Endothelial cell of umbilical vein (primary cell): ENCODE measurements around the gene ETFB. TPM values are rescaled to one million over a fixed set of nuclear protein-coding genes. Genes with fewer than 3 reads are reported as not detected.

Source experiments
- BruUV-seq: library from RNA; stranded (reverse); fragments of 400-500 nt; replicated peaks from 2 replicates; lab custom pipeline; 2021; lab: Mats Ljungman, UMichigan
- CTCF ChIA-PET: fragments of 300-600, 350-600 bp; sonication (Branson Sonifier 250); formaldehyde crosslinking; loops from one replicate; lab custom pipeline; 2021; ENCODE audit warnings: antibody characterized with exemption, inconsistent platforms; lab: Charles Lee
- POLR2A ChIA-PET: fragments of 300-600, 350-600 bp; sonication (Branson Sonifier 250); formaldehyde crosslinking; loops from one replicate; lab custom pipeline; 2021; ENCODE audit warnings: antibody characterized with exemption, inconsistent platforms; lab: Charles Lee
- DNase-seq: peaks from one replicate; pipeline ENCODE4 v3.0.0-alpha.2; 2011; ENCODE audit warnings: low read depth, low spot score
- FAIRE-seq: peaks from 2 replicates; lab custom pipeline; 2011; peaks lifted over from hg19 to GRCh38; lab: Jason Lieb, UNC
- H2AFZ ChIP-seq: 2 replicates; pipeline ENCODE4 v1.6.0; 2012; ENCODE audit warnings: low read depth, low read length, control low read depth, inconsistent platforms
- H3K27ac ChIP-seq: 2 replicates; pipeline ENCODE4 v1.5.1; 2011; ENCODE audit warnings: low read depth, mild to moderate bottlenecking, control low read depth, low read length, moderate library complexity; ENCODE audit not compliant: insufficient read depth
- H3K27me3 ChIP-seq, 2 experiments: 2 replicates each; pipeline versions ENCODE4 v1.6.0 to v1.6.1; 2011; ENCODE audit warnings: low read length in 2 of 2, mixed read lengths in 1 of 2; ENCODE audit not compliant: control insufficient read depth in 2 of 2, insufficient read depth in 2 of 2
- H3K36me3 ChIP-seq, 2 experiments: 2 replicates in 1 of 2; 3 replicates in 1 of 2; pipeline ENCODE4 v1.5.1; 2011; ENCODE audit warnings: low read length in 2 of 2, mild to moderate bottlenecking in 1 of 2, moderate library complexity in 1 of 2; ENCODE audit not compliant: control insufficient read depth in 2 of 2, insufficient read depth in 2 of 2; ENCODE audit errors: extremely low read depth in 1 of 2
- H3K4me1 ChIP-seq: 3 replicates; pipeline ENCODE4 v1.5.1; 2011; ENCODE audit warnings: mild to moderate bottlenecking, low read length; ENCODE audit not compliant: control insufficient read depth, insufficient read depth; ENCODE audit errors: extremely low read depth
- H3K4me2 ChIP-seq: 2 replicates; pipeline ENCODE4 v1.6.1; 2011; ENCODE audit warnings: low read length, control low read depth, mixed read lengths; ENCODE audit not compliant: insufficient read depth
- H3K4me3 ChIP-seq, 3 experiments: fragments of 200-600 bp in 1 of 3; sonication (generic), shearing (Covaris generic) in 1 of 3; replicated peaks in 1 of 3; 2 replicates each; pipeline ENCODE4 v1.5.1; 2011 to 2016; ENCODE audit warnings: control low read depth in 3 of 3, low read length in 3 of 3, mild to moderate bottlenecking in 2 of 3, inconsistent platforms in 1 of 3, low read depth in 1 of 3, moderate library complexity in 1 of 3; ENCODE audit not compliant: insufficient read depth in 1 of 3
- H3K79me2 ChIP-seq: 2 replicates; pipeline ENCODE4 v1.6.0; 2012; ENCODE audit warnings: low read length, inconsistent platforms; ENCODE audit not compliant: control insufficient read depth, insufficient read depth
- H3K9ac ChIP-seq: replicated peaks from 2 replicates; pipeline ENCODE3; 2011; ENCODE audit warnings: low read length, control low read depth; ENCODE audit not compliant: insufficient read depth; ENCODE audit errors: extremely low read depth
- H3K9me1 ChIP-seq: replicated peaks from 3 replicates; pipeline ENCODE4 v1.6.0; 2011; ENCODE audit warnings: mild to moderate bottlenecking, low read length; ENCODE audit not compliant: control insufficient read depth, insufficient read depth; ENCODE audit errors: extremely low read depth
- H3K9me3 ChIP-seq: replicated peaks from 2 replicates; pipeline ENCODE4 v1.5.1; 2012; ENCODE audit warnings: low read length, inconsistent platforms; ENCODE audit not compliant: control insufficient read depth, insufficient read depth
- H4K20me1 ChIP-seq: replicated peaks from 2 replicates; pipeline ENCODE3; 2011; ENCODE audit warnings: mild to moderate bottlenecking, low read length; ENCODE audit not compliant: control insufficient read depth, insufficient read depth; ENCODE audit errors: extremely low read depth
- CTCF ChIP-seq, 2 donors: IDR thresholded peaks; 1 replicate in 1 of 2; 2 replicates in 1 of 2; pipeline ENCODE4 v1.5.1; 2011; ENCODE audit warnings: low read length in 2 of 2, mild to moderate bottlenecking in 2 of 2, moderate library complexity in 2 of 2, control low read depth in 1 of 2, inconsistent platforms in 1 of 2, low read depth in 1 of 2; ENCODE audit not compliant: insufficient read depth in 1 of 2; ENCODE audit errors: extremely low read depth in 1 of 2
- EZH2 ChIP-seq: IDR thresholded peaks from 2 replicates; pipeline ENCODE4 v1.6.1; 2012; ENCODE audit warnings: borderline replicate concordance, low read depth, mild to moderate bottlenecking, moderate library complexity, low read length, inconsistent platforms; ENCODE audit not compliant: severe bottlenecking
- FOS ChIP-seq: IDR thresholded peaks from 2 replicates; pipeline ENCODE4 v1.6.1; 2011; ENCODE audit warnings: mild to moderate bottlenecking, low read length, moderate library complexity, borderline replicate concordance; ENCODE audit not compliant: insufficient read depth
- GATA2 ChIP-seq: IDR thresholded peaks from 2 replicates; pipeline ENCODE4 v1.7.0; 2011; ENCODE audit warnings: low read depth, mild to moderate bottlenecking, moderate library complexity, mixed read lengths, low read length; ENCODE audit not compliant: insufficient read length, insufficient read depth
- JUN ChIP-seq: IDR thresholded peaks from 2 replicates; pipeline ENCODE4 v1.6.1; 2011; ENCODE audit warnings: borderline replicate concordance, low read depth; ENCODE audit not compliant: insufficient read length, insufficient read depth
- MAX ChIP-seq: IDR thresholded peaks from 2 replicates; pipeline ENCODE4 v1.6.1; 2011; ENCODE audit not compliant: insufficient read depth, insufficient read length
- MYC ChIP-seq: IDR thresholded peaks from one replicate; pipeline ENCODE4 v1.6.1; 2011; ENCODE audit warnings: mild to moderate bottlenecking, low read depth, low read length
- POLR2A ChIP-seq: IDR thresholded peaks from 2 replicates; pipeline ENCODE4 v1.6.1; 2012; ENCODE audit warnings: low read depth, mild to moderate bottlenecking, control low read depth, low read length
- POLR2AphosphoS5 ChIP-seq: IDR thresholded peaks from 2 replicates; pipeline ENCODE4 v1.6.1; 2012; ENCODE audit warnings: low read depth, mild to moderate bottlenecking, control low read depth, low read length, moderate library complexity; ENCODE audit not compliant: insufficient read depth
- dilution Hi-C: fragments of 300-500 bp; cut with MboI; formaldehyde crosslinking; loops from one replicate; pipeline ENCODE4 v1.15.0; 2019; ENCODE audit warnings: low sequenced_read_pairs; ENCODE audit not compliant: extremely low pct_ligation_motif_present
- intact Hi-C: fragments of 100-400 bp; cut with micrococcal nuclease; formaldehyde crosslinking; loops from one replicate; pipeline ENCODE4 v1.10.0; 2022
- polyA plus RNA-seq, 4 experiments: library from polyadenylated mRNA; depleted of rRNA in 3 of 4; stranded (reverse) in 3 of 4; unstranded in 1 of 4; fragments of >200 nt; gene quantifications; 2 replicates each; pipeline versions ENCODE4 v1.2.1 to v1.2.3, GENCODE V29; 2011 to 2012; ENCODE audit warnings: missing spikeins in 1 of 4
- total RNA-seq: library from RNA; stranded (reverse); gene quantifications from 2 replicates; pipeline ENCODE4 v1.2.3, GENCODE V29; 2021

Gene ETFB
- total and polyA plus RNA-seq, 2 donors (not counting 3 experiments of a cell fraction or from before 2014, with no cell fraction given) = 54.1 to 99.2 TPM

GRCh38 chr19:51296336-51297093 lies 69.7 kb downstream of the ETFB start:
- no peak overlapping the region for H3K27ac ChIP-seq
- H3K4me1 ChIP-seq = no peaks in the 10 kb centered on the region
- dilution Hi-C loops = no loop called here
- no peak overlapping the region for H3K9ac ChIP-seq
- ChIA-PET POLR2A (no interaction called here), CTCF (no interaction called here)
- H3K9me3 ChIP-seq = no peaks in the 10 kb centered on the region
- H2AFZ ChIP-seq = no peak overlapping the region
- H3K36me3 ChIP-seq = no peaks in the 10 kb centered on the region
- no peaks in the 10 kb centered on the region for H3K79me2 ChIP-seq
- DNase-seq (no peak), FAIRE-seq (no peak)
- H3K4me3 ChIP-seq = no peak overlapping the region
- H3K27me3 ChIP-seq = no peaks in the 10 kb centered on the region
- no peak for TF ChIP-seq MYC
- no peak for TF ChIP-seq JUN
- no peak for TF ChIP-seq POLR2A
- intact Hi-C loops = no loop called here
- H3K9me1 ChIP-seq = no peaks in the 10 kb centered on the region
- BruUV-seq = no TSS peak
- no peak overlapping the region for H3K4me2 ChIP-seq
- no peaks in the 10 kb centered on the region for H4K20me1 ChIP-seq

GRCh38 chr19:51295382-51296126 lies 70.6 kb downstream of the ETFB start:
- CTCF ChIA-PET = no interaction called here
- BruUV-seq = no TSS peak
- TF ChIP-seq JUN (no peak), POLR2AphosphoS5 (no peak), GATA2 (no peak), CTCF (IDR thresholded peaks at IDR 0.05; ENCODE audit: extremely low read depth in 1 of 2, insufficient read depth in 1 of 2, low read depth in 1 of 2, low read length in 2 of 2) (no peak), MYC (no peak), FOS (no peak), POLR2A (no peak), EZH2 (no peak), MAX (no peak)

More at GRCh38 chr19:51295382-51296126, 70.6 kb downstream of the ETFB start:
- no peak overlapping the region for H2AFZ ChIP-seq
- POLR2A ChIA-PET = no interaction called here
- H3K4me2 ChIP-seq = no peak overlapping the region
- H3K79me2 ChIP-seq = no peaks in the 10 kb centered on the region
- intact Hi-C loops = no loop called here
- no peak overlapping the region for H3K4me3 ChIP-seq
- no peaks in the 10 kb centered on the region for H3K9me3 ChIP-seq
- no peaks in the 10 kb centered on the region for H3K36me3 ChIP-seq
- no peaks in the 10 kb centered on the region for H3K27me3 ChIP-seq
- H3K4me1 ChIP-seq = no peaks in the 10 kb centered on the region
- H4K20me1 ChIP-seq = no peaks in the 10 kb centered on the region
- no peaks in the 10 kb centered on the region for H3K9me1 ChIP-seq
- FAIRE-seq (no peak), DNase-seq (no peak)
- dilution Hi-C loops = no loop called here
- H3K9ac ChIP-seq = no peak overlapping the region
- H3K27ac ChIP-seq = no peak overlapping the region
